GM21515 (cell line): Measurements from ENCODE around the gene LRRC57.

Experiments
- ATAC-seq: cut with Tn5 transposase; IDR thresholded peaks from one replicate; pipeline ENCODE4 v1.9.1; 2021; ENCODE audit not compliant: unreplicated experiment

The LRRC57 gene

GRCh38 chr15:42493679-42494078 is 54.9 kb downstream of the LRRC57 start:
- no peak for ATAC-seq

- ATAC-seq: no peak
These were observed 56.9 kb downstream of the LRRC57 start for GRCh38 chr15:42491539-42492225.

GRCh38 chr15:42490671-42491538 is 57.7 kb downstream of the LRRC57 start, which contains the start of gene ZNF106:
Gene ZNF106, minus strand, starts transcription at chr15:42491141. Its CDS starts 18,852 bp downstream, at chr15:42472289.
- peak; percentile 38 for ATAC-seq

- no peak for ATAC-seq
These were observed 58.3 kb downstream of the LRRC57 start for GRCh38 chr15:42490291-42490670.
